Activated CD8-positive, alpha-beta memory T cell treated with anti-CD3 and anti-CD28 coated beads for 48 hours (primary cell): ENCODE measurements around the gene ADAMTSL5.
"Not testable (repeated sequence)": the region's sequence is repeated elsewhere in the genome, so short reads cannot be mapped to it uniquely, and the experiment has no call there.

Experiments used
- DNase-seq, 3 experiments: peaks; one replicate each; pipeline ENCODE4 v3.0.0-alpha.2; 2020; ENCODE audit warnings: low read depth in 2 of 3, low spot score in 2 of 3

The ADAMTSL5 gene

GRCh38 chr19:1530856-1531255 lies 18.0 kb upstream of the ADAMTSL5 start:
- DNase-seq, result not testable (repeated sequence)

GRCh38 chr19:1529430-1529816 lies 16.6 kb upstream of the ADAMTSL5 start:
- DNase-seq, result no peak

- DNase-seq, result no peak
Observed at GRCh38 chr19:1528596-1529429, 16.0 kb upstream of the ADAMTSL5 start.

- no peak for DNase-seq
Observed at GRCh38 chr19:1527650-1528309, 15.0 kb upstream of the ADAMTSL5 start.

GRCh38 chr19:1526979-1527649 lies 14.3 kb upstream of the ADAMTSL5 start:
- no peak for DNase-seq

GRCh38 chr19:1526066-1526778 lies 13.4 kb upstream of the ADAMTSL5 start:
- no peak for DNase-seq

GRCh38 chr19:1525343-1525742 lies 12.5 kb upstream of the ADAMTSL5 start:
- DNase-seq, result no peak

- no peak for DNase-seq
Observed at GRCh38 chr19:1524972-1525325, 12.1 kb upstream of the ADAMTSL5 start.

GRCh38 chr19:1524287-1524971 lies 11.6 kb upstream of the ADAMTSL5 start:
- DNase-seq, result no peak

GRCh38 chr19:1523412-1524286 lies 10.8 kb upstream of the ADAMTSL5 start, which contains the start of gene PLK5:
PLK5 (plus strand) TSS chr19:1524077; CDS start chr19:1526997, 2,920 bp downstream.
- DNase-seq, result no peak

- DNase-seq, result no peak
Observed at GRCh38 chr19:1522838-1523237, 10.0 kb upstream of the ADAMTSL5 start.

- no peak for DNase-seq
Observed at GRCh38 chr19:1522061-1522460, 9.2 kb upstream of the ADAMTSL5 start.

- no peak for DNase-seq
Observed at GRCh38 chr19:1521636-1522035, 8.8 kb upstream of the ADAMTSL5 start.

GRCh38 chr19:1520203-1520780 lies 7.5 kb upstream of the ADAMTSL5 start:
- DNase-seq, result no peak

GRCh38 chr19:1519802-1520201 lies 7.0 kb upstream of the ADAMTSL5 start:
- not testable (repeated sequence) for DNase-seq

- DNase-seq, result no peak
Observed at GRCh38 chr19:1518471-1518870, 5.7 kb upstream of the ADAMTSL5 start.

GRCh38 chr19:1516395-1516753 lies 3.6 kb upstream of the ADAMTSL5 start:
- DNase-seq, result no peak

GRCh38 chr19:1514986-1515721 lies 2.3 kb upstream of the ADAMTSL5 start:
- no peak for DNase-seq

GRCh38 chr19:1514295-1514661 lies 1.5 kb upstream of the ADAMTSL5 start:
- no peak for DNase-seq
